IMR-90 (cell line): ENCODE results near the gene LIPN. TPM values are rescaled to one million over a fixed set of nuclear protein-coding genes. Genes with fewer than 3 reads are reported as not detected.
A peak's percentile ranks its signal among the peaks of the same experiment; 100 is the strongest.

Experiments
- ATAC-seq: fragments of 200-7000 bp; cut with Tn5 transposase; 2 replicates; pipeline ENCODE4 v1.9.1; 2020; ENCODE audit warnings: low read depth, mild to moderate bottlenecking, moderate library complexity
- BruUV-seq: library from RNA; stranded (reverse); fragments of 400-500 nt; replicated peaks from 2 replicates; lab custom pipeline; 2021; lab: Mats Ljungman, UMichigan
- CTCF ChIA-PET: fragments of 300-600 bp; formaldehyde crosslinking; extraction: SDS; loops from one replicate; lab custom pipeline; 2021; ENCODE audit warnings: antibody characterized with exemption; lab: Yijun Ruan, JAX
- POLR2A ChIA-PET: fragments of 300-600 bp; sonication (Branson Sonifier 250); formaldehyde crosslinking; loops from one replicate; lab custom pipeline; 2022; ENCODE audit warnings: antibody characterized with exemption; ENCODE audit not compliant: unreplicated experiment; lab: Charles Lee
- DNase-seq: peaks from one replicate; pipeline ENCODE4 v3.0.0; 2013
- H2AFZ ChIP-seq: replicated peaks from 2 replicates; pipeline ENCODE3; 2013; ENCODE audit warnings: low read length, mild to moderate bottlenecking; ENCODE audit not compliant: poor library complexity
- H2AK5ac ChIP-seq: 2 replicates; pipeline ENCODE4 v1.6.1; 2013; ENCODE audit warnings: low read depth, low read length, inconsistent platforms
- H2AK9ac ChIP-seq: replicated peaks from 2 replicates; pipeline ENCODE3; 2013; ENCODE audit warnings: mild to moderate bottlenecking, low read depth, low read length, moderate library complexity; ENCODE audit not compliant: poor library complexity
- H2BK120ac ChIP-seq: 2 replicates; pipeline ENCODE4 v1.6.1; 2013; ENCODE audit warnings: low read depth, low read length, inconsistent platforms
- H2BK15ac ChIP-seq: 3 replicates; pipeline ENCODE4 v1.6.1; 2013; ENCODE audit warnings: low read depth, low read length, inconsistent platforms
- H2BK20ac ChIP-seq: 2 replicates; pipeline ENCODE4 v1.6.1; 2013; ENCODE audit warnings: low read depth, mild to moderate bottlenecking, inconsistent platforms, low read length, moderate library complexity
- H2BK5ac ChIP-seq: 2 replicates; pipeline ENCODE4 v1.6.1; 2013; ENCODE audit warnings: mild to moderate bottlenecking, low read depth, low read length, inconsistent platforms; ENCODE audit not compliant: poor library complexity, severe bottlenecking
- H3K14ac ChIP-seq: replicated peaks from 2 replicates; pipeline ENCODE4 v1.6.1; 2013; ENCODE audit warnings: low read depth, low read length, inconsistent platforms
- H3K18ac ChIP-seq: 2 replicates; pipeline ENCODE4 v1.6.1; 2013; ENCODE audit warnings: low read depth, low read length, control low read depth
- H3K23ac ChIP-seq: 2 replicates; pipeline ENCODE4 v1.6.1; 2013; ENCODE audit warnings: low read depth, low read length, inconsistent platforms
- H3K27ac ChIP-seq: 2 replicates; pipeline ENCODE4 v1.5.1; 2013; ENCODE audit warnings: mild to moderate bottlenecking, control low read depth, low read length; ENCODE audit not compliant: insufficient read depth
- H3K27me3 ChIP-seq: 2 replicates; pipeline ENCODE4 v1.6.1; 2013; ENCODE audit warnings: low read length; ENCODE audit not compliant: control insufficient read depth, insufficient read depth
- H3K36me3 ChIP-seq: 2 replicates; pipeline ENCODE4 v1.6.1; 2013; ENCODE audit warnings: low read length, mixed read lengths; ENCODE audit not compliant: control insufficient read depth, insufficient read depth
- H3K4ac ChIP-seq: 2 replicates; pipeline ENCODE4 v1.6.1; 2013; ENCODE audit warnings: low read depth, low read length, inconsistent platforms
- H3K4me1 ChIP-seq: 2 replicates; pipeline ENCODE4 v1.6.1; 2013; ENCODE audit warnings: low read length, mixed read lengths; ENCODE audit not compliant: control insufficient read depth, insufficient read depth
- H3K4me2 ChIP-seq: 2 replicates; pipeline ENCODE4 v1.6.1; 2013; ENCODE audit warnings: low read depth, mild to moderate bottlenecking, control low read depth, low read length, moderate library complexity
- H3K4me3 ChIP-seq: 2 replicates; pipeline ENCODE4 v1.5.1; 2013; ENCODE audit warnings: low read depth, mild to moderate bottlenecking, control low read depth, low read length, moderate library complexity; ENCODE audit not compliant: insufficient read depth
- H3K56ac ChIP-seq: 2 replicates; pipeline ENCODE4 v1.6.1; 2013; ENCODE audit warnings: low read length, inconsistent platforms; ENCODE audit not compliant: insufficient read depth; ENCODE audit errors: extremely low read depth
- H3K79me1 ChIP-seq, 2 experiments: 2 replicates each; pipeline ENCODE4 v1.6.1; 2013; ENCODE audit warnings: low read length in 2 of 2, inconsistent platforms in 1 of 2, low read depth in 1 of 2
- H3K9ac ChIP-seq: 2 replicates; pipeline ENCODE4 v1.6.1; 2013; ENCODE audit warnings: low read depth, low read length, control low read depth
- H3K9me1 ChIP-seq: 2 replicates; pipeline ENCODE4 v1.6.1; 2013; ENCODE audit warnings: low read length, inconsistent platforms; ENCODE audit not compliant: insufficient read depth
- H3K9me3 ChIP-seq: 2 replicates; pipeline ENCODE4 v1.6.1; 2013; ENCODE audit warnings: low read length; ENCODE audit not compliant: control insufficient read depth, insufficient read depth
- H4K20me1 ChIP-seq: 2 replicates; pipeline ENCODE4 v1.6.1; 2013; ENCODE audit warnings: low read length, inconsistent platforms; ENCODE audit not compliant: insufficient read depth
- H4K5ac ChIP-seq: 2 replicates; pipeline ENCODE4 v1.6.1; 2013; ENCODE audit warnings: mild to moderate bottlenecking, low read depth, low read length, control low read depth
- H4K8ac ChIP-seq, 2 experiments: 2 replicates each; pipeline ENCODE4 v1.6.1; 2013; ENCODE audit warnings: low read depth in 2 of 2, low read length in 2 of 2, control low read depth in 1 of 2, inconsistent platforms in 1 of 2
- H4K91ac ChIP-seq: 2 replicates; pipeline ENCODE4 v1.6.1; 2013; ENCODE audit warnings: low read depth, low read length, inconsistent platforms; ENCODE audit not compliant: insufficient read depth
- BHLHE40 ChIP-seq: fragments of 150-350 bp; IDR thresholded peaks from 2 replicates; pipeline ENCODE4 v1.6.1; 2016; ENCODE audit warnings: mild to moderate bottlenecking, low read depth, low read length
- MAFK ChIP-seq: IDR thresholded peaks from 2 replicates; pipeline ENCODE4 v1.6.1; 2012; ENCODE audit warnings: low read depth, low read length, improper control_type of control experiment
- WGBS, 2 experiments: methylation state at CpG; one replicate each; pipeline versions ENCODE4 v1.1.5 to v1.1.7; 2013; ENCODE audit warnings: missing lambda C conversion rate in 2 of 2; ENCODE audit not compliant: insufficient read length in 1 of 2; ENCODE audit errors: extremely low coverage in 2 of 2; 5-methylcytosine and 5-hydroxymethylcytosine counted together
- dilution Hi-C: fragments of 300-500 bp; cut with HindIII; formaldehyde crosslinking; loops from one replicate; pipeline ENCODE4 v1.14.3; 2018; ENCODE audit warnings: low sequenced_read_pairs; ENCODE audit not compliant: unreplicated experiment
- in situ Hi-C: fragments of 300-500 bp; cut with MboI; formaldehyde crosslinking; loops from 3 replicates; pipeline ENCODE4 v1.14.3; 2019; ENCODE audit warnings: low sequenced_read_pairs, inconsistent platforms, mixed read lengths
- intact Hi-C: fragments of 100-400 bp; cut with micrococcal nuclease; formaldehyde crosslinking; loops from 2 replicates; pipeline ENCODE4 v1.10.0; 2022
- polyA plus RNA-seq, 3 experiments: library from polyadenylated mRNA; depleted of rRNA; stranded (reverse); fragments of >200 nt; gene quantifications; 2 replicates each; pipeline ENCODE4 v1.2.3, GENCODE V29; 2012; ENCODE audit warnings: low replicate concordance in 1 of 3
- total RNA-seq: library from RNA; depleted of rRNA; stranded (reverse); fragments of >200 nt; gene quantifications from 2 replicates; pipeline ENCODE4 v1.2.3, GENCODE V29; 2012

The LIPN gene
- total and polyA plus RNA-seq, 2 of the 4 experiments (the other 2 are of a cell fraction) = not detected

GRCh38 chr10:88813200-88813599 is 53.4 kb downstream of the LIPN start:
- DNase-seq (no peak), ATAC-seq (no peak)
- Histone ChIP-seq H2AFZ (no peak overlapping the region), H3K23ac (no peak overlapping the region), H3K36me3 (no peaks in the 10 kb centered on the region), H3K4me2 (no peak overlapping the region), H2AK5ac (no peak overlapping the region), H3K9me1 (no peaks in the 10 kb centered on the region), H4K8ac (no peak overlapping the region), H3K9me3 (no peaks in the 10 kb centered on the region), H3K27ac (no peak overlapping the region), H3K4me3 (no peak overlapping the region), H3K4me1 (no peaks in the 10 kb centered on the region), H3K9ac (no peak overlapping the region), H4K20me1 (no peaks in the 10 kb centered on the region), H4K91ac (no peak overlapping the region), H3K27me3 (peaks cover 11% of the 10 kb centered on the region), H3K18ac (no peak overlapping the region), H4K5ac (no peak overlapping the region), H3K79me1 (no peaks in the 10 kb centered on the region), H2BK120ac (no peak overlapping the region), H2AK9ac (no peak overlapping the region), H2BK15ac (no peak overlapping the region), H2BK5ac (no peak overlapping the region), H3K4ac (no peak overlapping the region), H3K14ac (no peak overlapping the region), H2BK20ac (no peak overlapping the region), H3K56ac (no peak overlapping the region)
- TF ChIP-seq MAFK (peak; percentile 28; the same call in 1 of the 2 replicates), BHLHE40 (no peak)
- intact Hi-C loops (loop anchor here (5.0 kb wide), 1 partner anchor 231 kb away; the partner anchor contains the start of gene RNLS), in situ Hi-C loops (loop anchor here (5.0 kb wide), 1 partner anchor 246 kb away; no protein-coding TSS in a partner anchor), dilution Hi-C loops (no loop called here)
- WGBS, 2 experiments = no CpG with 5 or more reads among the region's 6 CpGs
- POLR2A ChIA-PET = no interaction called here
- BruUV-seq = no TSS peak
- CTCF ChIA-PET = no interaction called here
